Body of pancreas (tissue), 4 donors: ENCODE measurements around the gene CCDC136. TPM values are rescaled to one million over a fixed set of nuclear protein-coding genes. Genes with fewer than 3 reads are reported as not detected.

ENCODE experiments used
- ATAC-seq: fragments of 150-250 bp; one replicate; pipeline ENCODE4 v1.9.1; 2016
- DNase-seq, 4 donors: peaks; one replicate each; pipeline ENCODE4 v3.0.0-alpha.2; 2019
- H3K27ac ChIP-seq, 4 donors: fragments of 200-600 bp; sonication (generic); 1 replicate in 3 of 4; 2 replicates in 1 of 4; pipeline versions ENCODE4 v1.5.1 to v1.6.1; 2016 to 2019; ENCODE audit warnings: mild to moderate bottlenecking in 1 of 4, mixed read lengths in 1 of 4, moderate library complexity in 1 of 4
- H3K27me3 ChIP-seq, 2 donors: fragments of 200-600 bp; sonication (generic); one replicate each; pipeline ENCODE4 v1.6.0; 2016; ENCODE audit warnings: mild to moderate bottlenecking in 1 of 2
- H3K36me3 ChIP-seq, 2 donors: fragments of 200-600 bp; sonication (generic); replicated peaks in 1 of 2; 2 replicates each; pipeline ENCODE4 v1.5.1; 2016; ENCODE audit warnings: low read depth in 2 of 2; ENCODE audit not compliant: insufficient read depth in 1 of 2
- H3K4me1 ChIP-seq: fragments of 200-600 bp; sonication (generic); one replicate; pipeline ENCODE4 v1.6.0; 2016
- H3K4me3 ChIP-seq, 2 donors: fragments of 200-600 bp; sonication (generic); 1 replicate in 1 of 2; 2 replicates in 1 of 2; pipeline ENCODE4 v1.5.1; 2016 to 2019
- H3K9me3 ChIP-seq, 3 donors: fragments of 200-600 bp; sonication (generic); 1 replicate in 2 of 3; 2 replicates in 1 of 3; pipeline ENCODE4 v1.5.1; 2016
- POLR2A ChIP-seq, 3 donors: fragments of 450-650 bp; IDR thresholded peaks; one replicate each; pipeline ENCODE4 v1.6.1; 2016; ENCODE audit warnings: antibody characterized with exemption in 3 of 3, mild to moderate bottlenecking in 2 of 3
- WGBS, 2 donors: methylation state at CpG; one replicate each; pipeline ENCODE4 v1.1.5; 2017; 5-methylcytosine and 5-hydroxymethylcytosine counted together
- intact Hi-C: fragments of 100-400 bp; cut with DNase I; formaldehyde crosslinking; loops from one replicate; pipeline ENCODE4 v1.15.1; 2023
- total RNA-seq, 2 donors: library from RNA; depleted of rRNA; stranded (reverse); fragments of >200 nt; gene quantifications; one replicate each; pipeline ENCODE4 v1.1.0, GENCODE V29; 2016
- TF ChIP-seq, protein P1 (sequence below), 7 experiments: fragments of 450-650 bp in 4 of 7; fragments of 200-600 bp in 3 of 7; sonication (generic) in 3 of 7; IDR thresholded peaks; one replicate each; pipeline ENCODE4 v1.5.1; 2016 to 2019; ENCODE audit warnings: antibody characterized with exemption in 7 of 7

CCDC136 gene
- total RNA-seq: 1 to 10 TPM in 1 of 2 donors, under 1 TPM in 1; 0.99 to 3.6 TPM

- H3K27ac ChIP-seq: peak within 1 kb of the TSS in 1 of 4 donors; percentile 25
- H3K9me3 ChIP-seq: no peaks in the 10 kb centered on the region
- TF ChIP-seq, protein P1, sequence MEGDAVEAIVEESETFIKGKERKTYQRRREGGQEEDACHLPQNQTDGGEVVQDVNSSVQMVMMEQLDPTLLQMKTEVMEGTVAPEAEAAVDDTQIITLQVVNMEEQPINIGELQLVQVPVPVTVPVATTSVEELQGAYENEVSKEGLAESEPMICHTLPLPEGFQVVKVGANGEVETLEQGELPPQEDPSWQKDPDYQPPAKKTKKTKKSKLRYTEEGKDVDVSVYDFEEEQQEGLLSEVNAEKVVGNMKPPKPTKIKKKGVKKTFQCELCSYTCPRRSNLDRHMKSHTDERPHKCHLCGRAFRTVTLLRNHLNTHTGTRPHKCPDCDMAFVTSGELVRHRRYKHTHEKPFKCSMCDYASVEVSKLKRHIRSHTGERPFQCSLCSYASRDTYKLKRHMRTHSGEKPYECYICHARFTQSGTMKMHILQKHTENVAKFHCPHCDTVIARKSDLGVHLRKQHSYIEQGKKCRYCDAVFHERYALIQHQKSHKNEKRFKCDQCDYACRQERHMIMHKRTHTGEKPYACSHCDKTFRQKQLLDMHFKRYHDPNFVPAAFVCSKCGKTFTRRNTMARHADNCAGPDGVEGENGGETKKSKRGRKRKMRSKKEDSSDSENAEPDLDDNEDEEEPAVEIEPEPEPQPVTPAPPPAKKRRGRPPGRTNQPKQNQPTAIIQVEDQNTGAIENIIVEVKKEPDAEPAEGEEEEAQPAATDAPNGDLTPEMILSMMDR (IDR thresholded peaks at IDR 0.05): no peak
- TF ChIP-seq POLR2A (IDR thresholded peaks at IDR 0.05): peak; percentile 25 to 38 (median 31)
- intact Hi-C loops: no loop called here
- peaks cover 15% of the 10 kb centered on the region for H3K4me1 ChIP-seq
- no peaks in the 10 kb centered on the region for H3K36me3 ChIP-seq
- peak; percentile 89 for ATAC-seq
- 1% methylated on average over 17 to 79 of the region's 80 CpGs for WGBS, 2 donors
- peak within 1 kb of the TSS; percentile 74 to 85 for H3K4me3 ChIP-seq
- DNase-seq: peak; percentile 70 to 80 (median 76)
- H3K27me3 ChIP-seq: no peaks in the 10 kb centered on the region
These were observed at the start of gene CCDC136 for GRCh38 chr7:128791121-128791971. Gene CCDC136, plus strand, starts transcription at chr7:128791968. Its CDS starts 444 bp downstream, at chr7:128792412.

DNA sequence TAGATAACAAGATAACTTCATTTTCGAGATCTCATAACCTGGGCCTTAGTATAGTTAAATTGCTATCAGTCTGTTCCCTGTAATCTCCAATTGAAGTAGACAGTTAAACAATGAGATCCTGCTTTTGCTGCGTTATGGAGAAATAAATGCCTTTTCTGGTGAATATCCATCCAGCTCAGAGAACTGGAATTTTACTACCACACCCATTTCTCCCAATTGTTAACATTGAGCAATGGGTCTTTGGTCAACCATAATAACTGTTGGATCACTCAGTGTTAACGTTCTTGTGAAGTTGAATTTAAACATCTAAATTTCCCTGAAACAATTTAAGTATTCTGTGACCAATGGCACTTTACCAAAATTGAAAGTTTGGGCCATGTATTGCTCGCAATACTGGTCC is 49.6 kb upstream of the CCDC136 start:
- no peak overlapping the region for H3K4me3 ChIP-seq
- ATAC-seq (no peak), DNase-seq (no peak)
- no peak overlapping the region for H3K27ac ChIP-seq
- intact Hi-C loops: no loop called here
- H3K9me3 ChIP-seq: no peaks in the 10 kb centered on the region
- TF ChIP-seq, protein P1 (IDR thresholded peaks at IDR 0.05): no peak
- no peak for TF ChIP-seq POLR2A (IDR thresholded peaks at IDR 0.05)
- H3K4me1 ChIP-seq: peaks cover 64% of the 10 kb centered on the region
- WGBS, 2 donors: 48 to 60% methylated on average over 4 of the region's 4 CpGs
- no peaks in the 10 kb centered on the region for H3K36me3 ChIP-seq
- H3K27me3 ChIP-seq: no peaks in the 10 kb centered on the region

- WGBS, 2 donors: 86 to 97% methylated on average over 7 of the region's 7 CpGs
- H3K36me3 ChIP-seq: no peaks in the 10 kb centered on the region
- intact Hi-C loops: no loop called here
- ATAC-seq (no peak), DNase-seq (no peak)
- H3K4me1 ChIP-seq: peaks cover 74% of the 10 kb centered on the region
- TF ChIP-seq, protein P1 (IDR thresholded peaks at IDR 0.05): no peak
- no peak for TF ChIP-seq POLR2A (IDR thresholded peaks at IDR 0.05)
- no peak overlapping the region for H3K27ac ChIP-seq
- no peaks in the 10 kb centered on the region for H3K27me3 ChIP-seq
- no peak overlapping the region for H3K4me3 ChIP-seq
- no peaks in the 10 kb centered on the region for H3K9me3 ChIP-seq
These were observed 48.5 kb upstream of the CCDC136 start for GRCh38 chr7:128743112-128743772.

- H3K4me3 ChIP-seq: no peak overlapping the region
- peaks cover 73% of the 10 kb centered on the region for H3K4me1 ChIP-seq
- DNase-seq: no peak
- H3K27me3 ChIP-seq: no peaks in the 10 kb centered on the region
- ATAC-seq: no peak
- TF ChIP-seq POLR2A (IDR thresholded peaks at IDR 0.05): no peak
- TF ChIP-seq, protein P1 (IDR thresholded peaks at IDR 0.05): no peak
- H3K27ac ChIP-seq: no peak overlapping the region
- intact Hi-C loops: no loop called here
- H3K36me3 ChIP-seq: peaks cover 0 to 8% of the 10 kb centered on the region in 2 donors
- no peaks in the 10 kb centered on the region for H3K9me3 ChIP-seq
- 17 to 22% methylated on average over 2 of the region's 2 CpGs for WGBS, 2 donors
These were observed 47.3 kb upstream of the CCDC136 start for GRCh38 chr7:128744366-128744905.
